ENCODE results near the gene CASP8AP2.

DNA sequence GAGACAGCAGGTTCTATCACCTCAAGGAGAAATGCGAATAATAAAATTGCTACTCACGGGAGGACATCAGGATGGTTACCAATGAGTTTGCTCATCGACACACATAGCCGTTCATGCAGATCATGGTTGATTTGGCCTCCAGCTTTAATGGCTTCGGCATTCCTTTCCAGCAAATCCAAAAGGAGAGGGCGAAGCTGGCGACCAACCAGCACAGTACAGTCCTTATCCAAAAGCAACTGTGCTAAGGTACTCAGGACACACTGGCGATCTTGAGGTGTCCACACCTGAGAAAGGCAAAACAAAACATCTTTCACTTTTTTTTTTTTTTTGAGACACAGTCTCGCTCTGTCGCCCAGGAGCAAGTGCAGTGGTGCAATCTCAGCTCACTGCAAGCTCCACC lies 26.4 kb upstream of the CASP8AP2 start:
- TF ChIP-seq, protein P1, sequence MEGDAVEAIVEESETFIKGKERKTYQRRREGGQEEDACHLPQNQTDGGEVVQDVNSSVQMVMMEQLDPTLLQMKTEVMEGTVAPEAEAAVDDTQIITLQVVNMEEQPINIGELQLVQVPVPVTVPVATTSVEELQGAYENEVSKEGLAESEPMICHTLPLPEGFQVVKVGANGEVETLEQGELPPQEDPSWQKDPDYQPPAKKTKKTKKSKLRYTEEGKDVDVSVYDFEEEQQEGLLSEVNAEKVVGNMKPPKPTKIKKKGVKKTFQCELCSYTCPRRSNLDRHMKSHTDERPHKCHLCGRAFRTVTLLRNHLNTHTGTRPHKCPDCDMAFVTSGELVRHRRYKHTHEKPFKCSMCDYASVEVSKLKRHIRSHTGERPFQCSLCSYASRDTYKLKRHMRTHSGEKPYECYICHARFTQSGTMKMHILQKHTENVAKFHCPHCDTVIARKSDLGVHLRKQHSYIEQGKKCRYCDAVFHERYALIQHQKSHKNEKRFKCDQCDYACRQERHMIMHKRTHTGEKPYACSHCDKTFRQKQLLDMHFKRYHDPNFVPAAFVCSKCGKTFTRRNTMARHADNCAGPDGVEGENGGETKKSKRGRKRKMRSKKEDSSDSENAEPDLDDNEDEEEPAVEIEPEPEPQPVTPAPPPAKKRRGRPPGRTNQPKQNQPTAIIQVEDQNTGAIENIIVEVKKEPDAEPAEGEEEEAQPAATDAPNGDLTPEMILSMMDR (IDR thresholded peaks at IDR 0.05; ENCODE audit: extremely low read depth in 1 of 2, insufficient read depth in 1 of 2, low read depth in 1 of 2, low read length in 2 of 2): no peak
- TF ChIP-seq EZH2 (IDR thresholded peaks at IDR 0.05; ENCODE audit: borderline replicate concordance, low read depth, low read length, severe bottlenecking): no peak
- TF ChIP-seq POLR2A (IDR thresholded peaks at IDR 0.05; ENCODE audit: low read depth, low read length): no peak
